Inferior parietal cortex (tissue), 1 donor: ENCODE data around the gene MEOX1.

Experiments used
- DNase-seq: peaks from one replicate; pipeline ENCODE4 v3.0.0-alpha.2; 2016; ENCODE audit errors: extremely low spot score

The MEOX1 gene

DNA sequence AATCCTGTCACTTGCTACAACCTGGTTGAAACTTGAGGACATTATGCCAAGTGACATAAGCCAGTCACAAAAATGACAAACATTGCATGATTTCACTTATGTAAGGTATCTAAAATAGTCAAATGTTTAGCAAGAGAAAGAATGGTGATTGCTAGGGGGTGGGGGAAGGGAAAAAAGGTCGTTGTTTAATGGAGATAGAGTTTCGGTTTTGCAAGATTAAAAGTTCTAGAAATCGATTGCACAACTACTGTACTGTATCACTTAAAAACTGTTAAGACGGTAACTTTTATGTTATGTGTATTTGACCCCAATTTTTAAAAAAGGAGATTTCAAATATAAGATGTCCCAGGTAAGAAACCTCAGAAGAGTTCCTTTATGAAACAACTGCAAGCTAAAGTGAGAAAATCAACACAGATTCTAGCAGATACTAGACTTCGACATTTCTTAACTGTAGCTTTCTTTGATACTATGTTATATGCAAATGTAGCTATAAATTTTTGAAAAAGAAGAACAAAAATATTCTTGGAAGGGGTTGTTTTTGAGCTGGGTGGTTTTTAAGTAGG, 5.9 kb downstream of the MEOX1 start:
- no peak for DNase-seq

DNA sequence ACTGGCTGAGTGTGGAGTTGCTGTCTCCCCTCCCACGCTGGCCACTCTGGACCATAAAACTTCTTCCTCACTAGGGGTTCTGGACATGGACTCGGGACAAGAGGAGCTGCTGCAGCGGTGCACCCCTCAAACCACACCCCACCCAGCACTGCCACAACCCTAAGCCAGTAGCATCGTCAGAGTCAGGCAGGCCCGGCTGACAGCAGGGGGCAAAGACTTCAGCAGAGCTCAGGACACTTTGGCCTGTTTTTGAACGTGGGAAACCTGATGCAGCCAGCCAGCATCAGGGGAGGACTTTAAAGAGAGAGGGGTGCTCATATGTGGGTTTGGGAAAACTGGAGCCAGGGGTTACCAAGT, 9.6 kb downstream of the MEOX1 start:
- no peak for DNase-seq

DNA sequence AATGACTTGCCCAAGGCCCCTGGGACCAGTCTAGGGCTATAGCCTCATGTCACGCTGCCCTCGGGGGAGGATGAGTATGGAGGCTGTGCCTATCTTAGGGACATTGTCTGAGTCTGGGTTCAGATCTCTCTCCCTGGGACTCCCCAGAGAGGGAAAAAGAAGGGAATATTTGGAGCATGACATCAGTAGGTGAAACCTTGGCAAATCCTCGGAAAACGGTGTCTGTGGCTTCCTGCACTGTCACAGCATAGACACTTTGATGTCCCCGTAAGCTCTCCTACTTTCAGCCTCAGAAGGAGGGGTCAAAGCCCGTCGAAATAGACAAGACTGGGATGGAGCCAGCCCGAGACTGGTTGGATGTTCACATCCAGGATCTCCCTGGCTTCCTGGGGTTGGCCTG, 11.3 kb downstream of the MEOX1 start:
- no peak for DNase-seq

DNA sequence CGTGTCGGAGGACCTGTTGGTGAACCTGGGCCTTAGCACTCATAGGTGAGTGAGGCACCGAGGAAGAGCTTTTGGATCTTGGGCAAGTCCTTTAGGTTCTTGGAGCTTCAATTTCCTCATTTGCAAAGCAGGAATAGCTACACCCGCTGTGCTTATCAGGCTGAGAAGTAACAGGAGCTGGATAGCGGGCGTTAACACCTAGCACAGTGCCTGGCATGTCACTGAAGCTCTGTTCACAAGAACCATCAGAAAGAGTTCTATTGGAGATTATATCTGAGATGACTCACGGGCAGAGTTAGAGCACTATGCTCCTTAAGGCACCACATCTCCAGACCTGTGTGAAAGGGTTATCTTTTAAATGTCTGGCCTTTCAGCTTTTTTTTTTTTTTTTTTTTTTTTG, 12.8 kb downstream of the MEOX1 start:
- no peak for DNase-seq

DNA sequence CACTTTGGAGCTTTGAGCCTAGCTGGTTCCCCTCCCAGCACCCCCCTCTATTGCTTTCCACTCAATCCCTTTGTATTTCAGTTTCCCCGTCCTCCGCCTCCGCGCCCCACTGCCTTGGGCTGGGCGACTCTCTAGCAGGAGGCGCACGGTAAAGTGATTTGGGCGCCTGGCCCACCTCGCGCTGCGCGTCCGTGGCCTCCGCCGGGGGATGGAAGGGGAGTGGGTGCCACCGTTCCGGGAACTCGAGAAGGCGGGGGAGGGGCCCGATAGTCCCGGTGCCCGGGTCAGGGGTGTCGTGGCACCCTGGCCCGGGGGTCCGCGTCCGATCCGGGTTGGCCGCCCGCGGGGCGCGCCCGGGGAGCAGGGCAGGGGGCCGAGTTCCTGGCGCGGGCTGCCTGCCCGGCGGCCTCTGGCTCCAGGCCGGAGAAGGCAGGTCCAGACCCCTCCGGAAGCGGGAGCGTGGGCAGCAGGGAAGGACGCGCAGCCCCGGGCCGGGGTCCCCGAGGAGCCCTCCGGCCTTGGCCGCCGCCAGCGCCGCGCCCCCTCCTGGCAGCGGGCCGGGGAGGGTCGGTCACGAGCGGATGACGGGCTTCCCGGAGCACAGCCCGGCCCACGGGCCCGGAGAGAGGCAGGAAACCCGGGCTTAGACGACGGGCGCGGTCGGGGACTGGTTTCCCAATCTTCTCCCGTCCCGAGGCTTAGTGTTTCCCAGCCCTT, 15.8 kb downstream of the MEOX1 start:
- DNase-seq: no peak

DNA sequence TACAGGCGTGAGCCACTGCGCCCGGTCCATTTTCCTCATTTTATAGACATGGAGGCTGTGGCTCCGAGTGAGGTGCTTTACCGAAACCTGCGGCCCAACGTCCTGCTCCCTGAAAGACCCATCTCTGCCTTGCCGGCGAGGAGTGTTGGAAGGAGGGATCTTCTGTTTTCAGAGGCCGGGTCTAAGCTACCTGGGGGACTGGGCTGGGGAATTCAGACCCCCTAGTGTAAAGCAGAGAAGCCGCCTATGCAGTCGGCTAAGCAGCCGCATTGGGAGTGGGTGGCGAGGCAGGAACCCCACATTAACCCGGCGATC, 16.3 kb downstream of the MEOX1 start:
- DNase-seq: no peak

DNA sequence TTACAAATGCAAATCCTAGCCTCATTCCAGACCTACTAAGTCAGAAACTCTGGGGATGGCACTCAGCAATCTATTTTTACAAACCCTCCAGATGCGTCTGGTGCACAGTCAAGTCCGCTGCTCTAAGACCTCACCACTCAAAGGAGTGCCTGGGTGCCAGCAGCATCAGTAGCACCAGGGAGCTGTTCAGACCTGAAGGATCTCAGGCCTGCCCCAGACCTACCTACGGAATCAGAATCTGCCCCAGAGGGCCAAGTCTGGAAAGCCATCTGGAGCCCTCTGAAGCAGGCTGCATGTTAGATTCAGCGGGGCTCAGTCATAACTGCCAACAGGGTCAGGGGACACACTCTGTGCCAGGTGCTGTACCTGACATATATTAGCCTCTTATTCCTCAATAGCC, 17.6 kb downstream of the MEOX1 start:
- no peak for DNase-seq

DNA sequence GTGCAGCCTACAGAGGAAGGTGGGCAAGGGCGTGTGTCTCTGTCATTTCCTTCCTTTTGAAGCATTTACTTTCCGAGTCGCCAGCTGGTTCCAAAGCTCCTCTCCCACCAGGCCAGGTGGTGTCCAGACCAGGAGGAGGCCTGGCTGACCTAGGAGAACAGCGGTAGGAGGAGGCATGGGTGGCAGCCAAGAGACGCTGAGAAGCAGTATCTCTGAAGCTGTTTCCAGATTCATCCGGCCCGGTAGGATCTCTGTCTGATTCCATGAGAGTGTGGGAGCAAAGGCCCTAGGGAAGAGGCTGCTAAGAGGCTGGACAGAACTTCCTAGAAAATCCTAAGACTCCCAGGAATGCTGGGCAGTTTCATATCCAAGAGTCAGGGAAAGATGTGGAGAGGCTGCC, 20.3 kb downstream of the MEOX1 start:
- no peak for DNase-seq

DNA sequence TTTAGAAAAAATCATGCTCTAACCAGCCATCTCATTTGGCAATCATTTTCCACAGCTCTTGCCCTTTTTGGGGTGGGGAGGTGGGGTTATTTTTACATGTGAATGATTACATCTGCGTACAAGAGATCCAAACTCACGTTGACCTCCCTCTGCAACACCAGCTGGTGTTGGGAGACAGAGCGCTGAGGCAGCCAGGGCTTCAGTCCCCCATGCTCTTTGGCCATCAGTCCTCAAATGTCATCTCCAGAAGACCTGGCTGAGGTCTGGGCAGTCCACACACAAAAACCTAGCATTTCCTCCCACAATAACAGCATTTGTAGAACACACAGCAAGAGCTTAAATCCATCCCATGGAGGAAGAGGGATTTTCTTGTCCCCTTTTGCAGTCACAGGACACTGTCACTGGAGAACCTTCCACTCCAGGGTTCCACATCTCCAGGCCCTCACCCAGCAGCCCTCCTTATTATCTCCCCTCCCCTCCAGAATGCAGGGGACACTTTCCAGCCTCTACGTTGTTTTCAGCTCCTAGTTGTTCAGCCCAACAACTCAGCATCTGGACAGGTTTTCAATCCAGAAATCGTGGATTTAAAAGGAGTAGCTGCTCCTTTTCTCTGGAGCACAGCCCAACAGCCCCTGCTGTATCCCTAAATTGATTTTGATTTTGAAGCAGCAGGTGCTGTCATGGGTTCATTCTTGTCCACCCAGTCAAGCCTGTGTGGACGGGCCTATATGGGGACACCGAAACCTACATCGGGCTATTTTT, 21.1 kb downstream of the MEOX1 start:
- no peak for DNase-seq

DNA sequence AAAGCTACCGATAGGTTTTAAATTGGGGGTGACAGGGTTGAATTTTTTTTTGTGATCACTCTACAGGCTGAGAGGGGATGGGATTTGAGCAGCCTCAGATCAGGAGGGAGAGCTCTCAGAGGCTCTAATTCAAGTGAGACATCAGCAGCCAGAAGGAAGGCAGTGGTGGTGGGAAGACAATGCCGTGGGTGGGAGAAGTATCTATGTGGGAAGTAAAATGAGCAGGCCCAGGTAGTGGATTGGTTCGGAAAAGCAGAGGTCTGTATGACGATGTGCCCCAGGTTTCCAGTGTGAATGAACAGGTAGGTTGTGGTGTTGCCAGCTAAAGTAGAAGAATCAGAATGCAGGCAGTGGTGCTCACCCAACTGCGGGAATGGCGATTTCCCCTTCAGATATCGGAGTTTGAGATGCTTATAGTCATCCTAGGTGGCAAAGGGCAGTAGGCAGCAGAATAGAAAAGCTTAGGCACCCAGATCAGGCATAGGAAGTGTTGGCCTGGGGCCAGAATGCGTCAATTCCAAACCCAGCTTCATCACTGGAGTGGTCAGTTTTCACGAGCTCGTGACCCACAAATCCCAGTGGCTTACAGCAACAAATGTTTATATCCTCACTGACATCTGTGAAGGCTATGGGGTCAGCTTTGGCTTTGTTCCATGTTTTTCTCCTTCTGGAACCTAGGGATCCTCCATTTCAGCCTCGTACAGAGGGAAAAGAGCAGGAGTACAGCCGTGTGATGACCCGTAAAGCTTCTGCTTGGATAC, 24.0 kb downstream of the MEOX1 start:
- no peak for DNase-seq

DNA sequence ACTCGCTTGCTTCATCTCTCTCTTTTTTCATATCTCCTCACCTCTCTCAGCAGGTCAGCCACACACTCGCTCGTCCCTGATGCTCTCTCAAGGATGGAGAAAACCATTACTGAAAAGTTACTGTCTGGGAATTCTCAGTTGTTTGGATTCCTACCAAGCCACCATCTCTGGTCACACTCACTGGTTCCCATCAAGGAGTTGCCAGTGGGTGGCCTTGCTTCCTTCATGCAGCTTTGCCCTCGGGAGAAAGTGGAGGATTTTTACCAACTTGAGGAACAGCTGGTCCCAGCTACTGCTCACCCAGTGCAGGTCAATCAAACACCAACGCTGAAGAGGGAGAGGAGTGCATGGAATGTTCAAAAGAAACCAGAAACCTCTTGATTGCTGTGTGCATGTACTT, 25.3 kb downstream of the MEOX1 start:
- no peak for DNase-seq

DNA sequence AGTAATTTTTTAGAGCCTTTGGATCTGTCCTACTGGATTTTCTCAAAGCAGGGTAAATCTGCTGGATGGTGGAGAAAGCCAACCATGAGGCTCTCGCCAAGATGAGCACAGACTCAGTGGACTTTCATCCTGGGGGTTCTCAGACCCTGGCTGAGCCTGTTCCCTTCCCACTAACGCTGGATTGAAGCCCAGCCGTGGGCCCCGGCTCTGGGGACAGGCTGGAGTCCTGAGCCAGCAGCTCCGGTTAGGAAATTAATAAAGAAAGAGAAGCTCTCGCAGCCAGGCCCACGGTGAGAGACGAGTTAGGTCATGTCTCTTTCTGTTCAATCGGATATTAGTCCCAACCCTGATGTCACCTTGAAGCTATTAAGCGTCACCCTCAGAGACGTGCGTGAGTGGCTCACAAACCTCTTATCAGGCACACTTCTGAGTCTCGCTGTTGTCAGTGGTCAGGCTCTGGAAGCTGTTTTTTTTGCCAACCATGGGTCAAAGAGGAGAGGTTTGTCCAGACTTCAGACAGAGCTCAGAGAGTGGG, 27.1 kb downstream of the MEOX1 start:
- DNase-seq: no peak

DNA sequence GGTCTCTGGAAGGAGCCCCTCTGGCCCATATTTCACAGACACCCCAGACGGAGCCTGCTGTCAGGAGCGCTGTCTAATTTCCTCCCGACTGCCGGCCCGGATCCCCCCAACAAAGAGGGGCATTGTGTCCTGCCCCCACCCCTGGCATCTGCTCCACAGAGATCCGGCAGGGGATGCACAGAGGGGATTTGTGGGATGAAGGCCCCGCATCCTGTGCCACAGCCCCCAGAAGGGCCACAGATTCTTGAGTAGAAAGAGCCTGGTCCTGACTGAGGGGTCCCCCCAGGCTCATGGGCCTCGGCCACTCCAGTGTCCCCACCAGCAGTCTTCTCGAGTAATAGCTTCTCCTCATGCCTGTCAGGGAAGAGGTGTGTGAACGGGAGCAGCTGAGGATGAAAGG, 29.5 kb downstream of the MEOX1 start:
- no peak for DNase-seq

DNA sequence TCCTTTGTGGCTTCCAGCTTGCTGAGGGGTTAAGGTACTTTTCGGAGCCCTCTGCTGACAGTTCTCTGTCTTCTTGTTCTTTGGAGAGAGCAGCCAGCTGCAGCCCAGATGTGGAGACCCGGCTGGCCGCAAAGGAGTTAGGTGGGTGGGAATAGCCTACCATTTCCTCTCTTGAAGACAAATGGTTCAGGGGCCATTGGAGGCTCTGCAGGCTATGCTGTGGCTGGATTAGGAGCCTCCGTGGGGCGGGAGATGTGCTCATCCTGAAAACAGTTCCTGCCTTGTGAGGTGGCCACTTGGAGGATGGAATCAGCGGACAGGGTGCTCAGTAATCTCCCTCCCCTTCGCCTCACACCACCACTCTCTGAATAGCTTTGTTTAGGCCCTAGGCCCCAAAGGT, 30.3 kb downstream of the MEOX1 start:
- no peak for DNase-seq

DNA sequence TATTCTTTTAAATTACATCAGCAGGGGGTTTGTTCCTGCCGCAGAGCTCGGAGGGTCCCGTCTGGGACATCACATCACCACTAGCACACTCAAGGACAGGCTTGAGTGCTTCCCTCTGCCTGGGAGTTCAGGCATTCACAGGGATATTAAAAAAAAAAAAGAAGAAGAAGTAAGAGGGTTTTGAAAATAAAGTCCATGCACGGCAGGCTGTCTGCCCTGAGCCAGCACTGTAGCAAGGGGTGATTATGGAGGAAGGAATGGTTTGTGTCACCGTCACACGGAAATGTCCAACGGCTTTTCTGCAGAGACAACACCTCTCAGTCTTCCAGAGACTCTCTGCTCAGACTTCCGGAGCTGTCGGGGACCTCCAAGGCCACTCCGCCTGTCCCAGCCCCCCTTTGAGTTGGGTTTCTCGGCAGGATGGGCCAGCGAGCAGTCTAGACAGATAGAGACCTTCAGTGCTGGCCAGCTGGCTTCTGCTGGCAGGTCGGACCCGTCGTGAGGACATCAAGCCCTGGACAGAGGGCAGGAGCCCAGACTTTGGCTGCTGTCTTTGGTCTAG, 33.6 kb downstream of the MEOX1 start:
- no peak for DNase-seq

DNA sequence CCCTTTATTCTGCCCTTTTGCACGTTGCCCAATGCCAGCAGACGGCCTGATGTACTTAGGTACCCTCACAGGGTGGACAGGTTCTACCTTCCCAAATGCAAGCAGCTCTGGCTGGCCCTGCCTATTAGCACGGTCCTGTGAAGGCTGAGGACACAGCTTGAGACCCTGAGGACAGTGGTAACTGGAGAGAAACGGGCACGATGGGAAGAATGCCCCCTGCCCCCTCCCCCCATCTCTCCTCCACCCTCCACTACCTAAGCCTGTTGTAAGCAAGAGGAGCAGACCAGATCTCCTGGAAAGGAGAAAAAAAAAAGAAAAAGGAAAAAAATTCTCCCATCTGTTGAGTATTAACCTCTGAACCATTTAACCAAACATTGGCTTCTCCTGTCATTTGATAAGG, 34.1 kb downstream of the MEOX1 start:
- no peak for DNase-seq

DNA sequence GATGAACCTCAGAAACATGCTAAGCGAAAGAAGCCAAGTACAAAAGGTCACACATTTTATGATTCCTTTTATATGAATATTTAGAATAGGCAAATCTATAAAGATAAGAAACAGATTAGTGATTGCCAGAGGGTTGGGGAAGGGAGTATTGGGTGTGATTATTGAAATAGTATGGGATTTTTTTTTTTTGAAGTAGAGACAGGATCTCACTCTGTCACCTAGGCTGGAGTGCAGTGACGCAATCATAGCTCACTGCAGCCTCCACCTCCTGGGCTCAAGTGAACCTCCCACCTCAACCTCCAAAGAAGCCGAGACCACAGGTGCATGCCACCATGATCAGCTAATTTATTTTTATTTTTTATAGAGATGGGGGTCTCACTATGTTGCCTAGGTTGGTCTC, 35.7 kb downstream of the MEOX1 start:
- no peak for DNase-seq

DNA sequence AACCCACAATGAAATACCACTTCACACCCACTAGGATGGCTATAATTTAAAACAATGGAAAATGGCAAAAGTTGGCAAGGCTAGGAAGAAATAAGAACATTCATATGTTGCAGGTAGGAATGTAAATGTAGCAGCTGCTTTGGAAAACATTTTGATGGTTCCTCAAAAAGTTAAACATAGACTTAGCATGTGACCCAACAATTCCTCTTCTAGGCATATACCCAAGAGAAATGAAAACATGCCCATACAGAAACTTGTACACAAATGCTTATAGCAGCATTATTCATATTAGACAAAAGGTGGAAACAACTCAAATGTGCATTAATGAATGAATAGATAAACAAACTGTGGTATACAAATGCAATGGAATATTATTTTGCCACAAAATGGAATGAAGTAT, 36.1 kb downstream of the MEOX1 start:
- DNase-seq: no peak

DNA sequence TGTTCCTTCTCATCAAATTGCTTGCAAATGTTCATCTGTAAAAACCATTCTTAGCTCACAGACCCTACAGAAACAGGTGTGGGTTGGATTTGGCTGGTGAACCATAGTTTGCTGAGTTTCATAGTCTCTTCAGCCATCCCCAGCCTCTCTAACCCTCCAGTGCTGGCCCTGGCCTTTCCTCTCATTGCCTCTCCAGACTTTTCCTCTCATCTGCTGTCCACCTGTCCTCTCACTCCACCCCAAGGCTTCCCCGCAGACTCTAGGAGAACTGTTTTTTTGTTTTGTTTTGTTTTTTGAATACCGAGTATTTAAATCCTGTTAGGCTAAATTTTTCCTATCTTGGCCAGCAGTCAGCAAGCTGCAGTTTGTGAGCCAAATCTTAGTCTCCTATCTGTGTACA, 41.1 kb downstream of the MEOX1 start:
- no peak for DNase-seq

DNA sequence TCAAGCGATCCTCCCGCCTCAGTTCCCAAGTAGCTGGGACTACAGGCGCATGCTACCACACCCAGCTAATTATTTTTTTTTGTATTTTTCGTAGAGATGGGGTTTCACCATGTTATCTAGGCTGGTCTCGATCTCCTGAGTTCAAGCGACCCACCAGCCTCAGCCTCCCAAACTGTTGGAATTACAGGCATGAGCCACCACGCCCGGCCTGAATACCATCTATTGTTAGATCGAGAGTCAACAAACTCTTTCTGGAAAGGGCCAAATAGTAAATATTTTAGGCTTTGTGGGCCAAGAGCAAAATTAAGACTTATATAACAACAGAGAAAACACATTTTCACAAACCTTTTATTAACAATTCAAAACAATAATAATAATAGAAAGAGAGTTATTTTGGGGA, 41.6 kb downstream of the MEOX1 start:
- DNase-seq: no peak

DNA sequence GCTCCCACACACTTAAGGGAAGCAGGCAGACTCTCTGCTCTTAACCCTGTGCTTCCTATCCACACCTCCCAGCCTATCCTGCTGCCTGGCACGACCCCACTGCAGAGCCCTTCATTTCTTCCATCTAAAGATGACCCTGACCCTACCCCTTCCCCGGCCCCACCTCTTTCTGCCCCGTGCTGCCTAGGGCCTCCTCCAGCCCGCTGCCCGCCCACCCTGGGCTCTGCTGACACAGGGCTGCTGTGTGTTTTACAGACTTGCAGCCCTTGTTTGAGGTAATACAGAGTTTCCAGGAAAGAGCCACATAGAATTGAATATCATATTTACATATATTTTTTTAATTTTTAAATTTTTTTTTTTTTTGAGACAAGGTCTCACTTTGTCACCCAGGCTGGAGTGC, 42.0 kb downstream of the MEOX1 start:
- DNase-seq: no peak

DNA sequence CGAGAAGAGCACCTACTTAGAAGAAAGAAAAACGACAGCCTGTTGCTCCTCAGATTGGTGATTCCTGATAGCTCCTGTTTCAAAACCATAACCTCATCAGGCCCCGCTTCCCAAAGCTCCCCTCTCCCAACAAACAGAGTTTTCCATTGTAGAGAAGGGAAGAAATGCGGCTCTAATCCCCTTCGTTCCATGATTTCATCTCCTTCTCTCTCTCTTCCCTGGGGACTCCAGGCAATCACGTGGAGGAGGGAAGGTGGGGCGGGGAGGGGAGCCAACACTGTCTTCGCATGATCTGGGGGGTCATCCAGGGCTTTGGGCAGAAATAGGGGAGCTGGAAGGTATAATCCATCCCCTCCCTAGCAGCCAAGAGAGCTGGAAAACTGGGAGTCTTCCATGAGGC, 43.4 kb downstream of the MEOX1 start:
- no peak for DNase-seq
